Panc1 (cell line): ENCODE measurements around the gene MRPS16.

Experiments used
- CTCF ChIP-seq: fragments of 450-650 bp; IDR thresholded peaks from 2 replicates; pipeline ENCODE4 v1.5.1; 2017; ENCODE audit warnings: mild to moderate bottlenecking
- POLR2AphosphoS5 ChIP-seq: IDR thresholded peaks from 2 replicates; pipeline ENCODE4 v1.6.1; 2012; ENCODE audit warnings: mild to moderate bottlenecking, low read depth, low read length, moderate library complexity
- REST ChIP-seq, 2 experiments: IDR thresholded peaks; 2 replicates each; pipeline ENCODE4 v1.6.1; 2011 to 2012; ENCODE audit warnings: low read depth in 2 of 2, control low read depth in 1 of 2, low read length in 1 of 2, mild to moderate bottlenecking in 1 of 2, moderate library complexity in 1 of 2; ENCODE audit not compliant: insufficient read depth in 1 of 2
- SIN3A ChIP-seq: IDR thresholded peaks from 2 replicates; pipeline ENCODE4 v1.6.1; 2012; ENCODE audit warnings: low read depth, mild to moderate bottlenecking, low read length, moderate library complexity, borderline replicate concordance; ENCODE audit not compliant: insufficient read depth

GRCh38 chr10:73293461-73293860 lies 41.0 kb upstream of the MRPS16 start:
- TF ChIP-seq SIN3A (no peak), CTCF (no peak), REST (IDR thresholded peaks at IDR 0.05; ENCODE audit: insufficient read depth in 1 of 2, low read depth in 2 of 2, low read length in 1 of 2) (no peak), POLR2AphosphoS5 (no peak)
